AG09319 (cell line): ENCODE measurements around the gene AFG1L.
"Not testable (repeated sequence)": the region's sequence is repeated elsewhere in the genome, so short reads cannot be mapped to it uniquely, and the experiment has no call there.

Experiments used
- DNase-seq: peaks from one replicate; pipeline ENCODE4 v3.0.0-alpha.2; 2010; ENCODE audit warnings: low read depth; ENCODE audit errors: extremely low read depth
- CTCF ChIP-seq: IDR thresholded peaks from 2 replicates; pipeline ENCODE4 v1.5.1; 2011; ENCODE audit warnings: low read depth, mild to moderate bottlenecking, inconsistent platforms, low read length, moderate library complexity

The AFG1L gene

GRCh38 chr6:108254433-108255410 lies 40.1 kb upstream of the AFG1L start:
- no peak for DNase-seq
- TF ChIP-seq CTCF = no peak

- DNase-seq = no peak
These were observed 34.6 kb upstream of the AFG1L start for GRCh38 chr6:108260126-108260808.

DNA sequence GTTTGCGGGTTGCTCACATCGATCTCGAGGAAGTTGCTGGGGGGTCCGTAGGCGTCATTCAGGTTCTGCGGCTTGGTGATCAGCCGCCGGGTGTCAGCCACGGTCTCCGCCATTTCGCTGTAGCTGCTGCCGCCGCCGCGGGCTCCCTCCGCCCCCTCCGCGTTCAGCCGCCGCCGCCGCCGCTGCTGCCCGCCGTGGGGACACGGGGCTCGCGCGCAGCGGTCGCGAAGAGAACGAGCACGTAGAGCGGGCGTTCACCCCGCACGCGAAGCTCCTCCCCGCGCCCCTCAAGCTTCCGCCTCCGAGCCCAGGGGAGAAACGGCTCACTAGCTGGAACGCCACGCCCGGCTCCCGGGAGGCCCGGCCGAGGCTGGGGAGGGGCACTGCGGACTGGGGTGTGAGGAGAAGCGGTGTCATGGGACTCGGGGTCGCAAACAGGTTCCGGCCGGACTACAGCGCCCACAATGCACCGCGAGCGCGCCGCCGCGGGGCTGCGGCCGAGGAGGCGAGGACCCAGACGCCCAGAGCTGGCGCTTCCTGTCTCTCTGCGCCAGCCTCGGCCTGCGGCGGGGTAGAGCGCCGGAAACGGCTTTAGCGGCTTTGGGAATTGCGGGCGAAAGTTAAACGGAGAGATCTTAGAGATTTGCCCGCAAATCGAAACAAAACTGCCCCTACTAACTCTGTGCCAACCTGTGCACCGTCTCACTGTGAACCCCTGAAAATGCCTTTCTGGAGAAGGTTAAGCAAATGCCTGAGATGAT lies 33.9 kb upstream of the AFG1L start, which contains the start of gene SNX3:
SNX3 (minus strand) TSS at position 232 of the 761 bp plus-strand sequence; CDS start at position 113, 119 bp downstream.
- peak; percentile 90 for DNase-seq
- TF ChIP-seq CTCF = no peak; the same call in 1 of the 2 replicates

More at GRCh38 chr6:108260126-108260808, 34.6 kb upstream of the AFG1L start:
- TF ChIP-seq CTCF = no peak

- DNase-seq = no peak
- TF ChIP-seq CTCF = no peak
These were observed 31.5 kb upstream of the AFG1L start for GRCh38 chr6:108263371-108263770.

- no peak for TF ChIP-seq CTCF
- no peak for DNase-seq
These were observed 26.0 kb upstream of the AFG1L start for GRCh38 chr6:108268845-108269244.

DNA sequence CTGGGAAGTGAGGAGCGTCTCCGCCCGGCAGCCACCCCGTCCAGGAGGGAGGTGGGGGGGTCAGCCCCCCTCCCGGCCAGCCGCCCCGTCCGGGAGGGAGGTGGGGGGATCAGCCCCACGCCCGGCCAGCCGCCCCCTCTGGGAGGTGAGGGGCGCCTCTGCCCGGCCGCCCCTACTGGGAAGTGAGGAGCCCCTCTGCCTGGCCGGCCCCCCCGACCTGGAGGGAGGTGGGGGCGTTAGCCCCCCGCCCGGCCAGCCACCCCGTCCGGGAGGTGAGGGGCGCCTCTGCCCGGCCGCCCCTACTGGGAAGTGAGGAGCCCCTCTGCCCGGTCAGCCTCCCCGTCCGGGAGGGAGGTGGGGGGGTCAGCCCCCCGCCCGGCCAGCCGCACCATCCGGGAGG lies 24.9 kb upstream of the AFG1L start:
- not testable (repeated sequence) for DNase-seq

DNA sequence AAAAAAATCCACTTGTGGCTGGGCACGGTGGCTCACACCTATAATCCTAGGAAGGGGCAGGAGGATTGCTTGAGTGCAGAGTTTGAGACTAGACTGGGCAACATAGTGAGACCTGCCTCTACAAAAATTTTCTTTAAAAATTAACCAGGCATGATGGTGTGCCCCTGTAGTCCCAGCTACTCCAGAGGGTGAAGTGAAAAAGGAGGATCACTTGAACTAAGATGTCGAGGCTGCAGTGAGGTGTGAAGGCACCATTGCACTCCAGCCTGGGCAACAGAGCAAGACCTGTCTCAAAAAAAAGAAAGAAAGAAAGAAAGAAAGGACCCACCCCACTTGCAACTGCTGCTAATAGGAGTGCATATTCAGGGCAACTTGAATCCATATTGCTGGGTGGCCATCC lies 20.3 kb upstream of the AFG1L start:
- DNase-seq = no peak
- no peak for TF ChIP-seq CTCF
